H7 (cell line): Measurements from ENCODE around the gene WNK4. TPM values are rescaled to one million over a fixed set of nuclear protein-coding genes. Genes with fewer than 3 reads are reported as not detected.

Source experiments
- total RNA-seq: library from RNA; depleted of rRNA; stranded (reverse); fragments of >200 nt; shearing (Covaris generic); gene quantifications from 2 replicates; pipeline ENCODE4 v1.2.3, GENCODE V29; 2014; rRNA removed

WNK4 gene
- total RNA-seq, 1 experiment from 2014 or later, result 0.24 TPM

Other genes with a start within 250 kb of the WNK4 start
- 36.9 and 43.9 TPM in 2 replicates for gene NAGLU, start 244.4 kb upstream of the WNK4 start, total RNA-seq
- 1.1 and 2.9 TPM in 2 replicates for gene HSD17B1, start 227.7 kb upstream of the WNK4 start, total RNA-seq
- 56.1 and 59.2 TPM in 2 replicates for gene COASY, start 218.5 kb upstream of the WNK4 start, total RNA-seq
- gene MLX, start 213.5 kb upstream of the WNK4 start, total RNA-seq, result 29.4 and 35.0 TPM in 2 replicates
- gene PSMC3IP, start 202.9 kb upstream of the WNK4 start, total RNA-seq, result 14.7 and 17.0 TPM in 2 replicates
- 39.4 and 51.7 TPM in 2 replicates for gene RETREG3, start 171.2 kb upstream of the WNK4 start, total RNA-seq
- 147 and 158 TPM in 2 replicates for gene TUBG1, start 170.9 kb upstream of the WNK4 start, total RNA-seq
- 15.0 and 20.5 TPM in 2 replicates for gene TUBG2, start 121.3 kb upstream of the WNK4 start, total RNA-seq
- gene PLEKHH3, start 103.6 kb upstream of the WNK4 start, total RNA-seq, result 37.2 and 47.2 TPM in 2 replicates
- gene CCR10, start 98.8 kb upstream of the WNK4 start, total RNA-seq, result 4.8 and 6.2 TPM in 2 replicates
- 6.1 and 12.0 TPM in 2 replicates for gene CNTNAP1, start 98.1 kb upstream of the WNK4 start, total RNA-seq
- gene EZH1, start 35.6 kb upstream of the WNK4 start, total RNA-seq, result 13.9 and 26.4 TPM in 2 replicates
- 10.8 and 13.5 TPM in 2 replicates for gene RAMP2, start 19.4 kb upstream of the WNK4 start, total RNA-seq
- gene VPS25, start 7.2 kb upstream of the WNK4 start, total RNA-seq, result 146 and 152 TPM in 2 replicates
- 75.9 and 89.7 TPM in 2 replicates for gene COA3, start 18.1 kb downstream of the WNK4 start, total RNA-seq
- 0.17 TPM in 1 of 2 replicates, not detected in the other for gene CNTD1, start 18.3 kb downstream of the WNK4 start, total RNA-seq
- gene BECN1, start 43.7 kb downstream of the WNK4 start, total RNA-seq, result 52.4 and 55.6 TPM in 2 replicates
- gene PSME3, start 52.8 kb downstream of the WNK4 start, total RNA-seq, result 113 and 121 TPM in 2 replicates
- 1.9 and 6.0 TPM in 2 replicates for gene AOC2, start 64.0 kb downstream of the WNK4 start, total RNA-seq
- gene AOC3, start 70.6 kb downstream of the WNK4 start, total RNA-seq, result 0.31 and 3.5 TPM in 2 replicates
- gene G6PC1, start 120.2 kb downstream of the WNK4 start, total RNA-seq, result not detected in 2 replicates
- 28.7 and 34.2 TPM in 2 replicates for gene AARSD1, start 183.8 kb downstream of the WNK4 start, total RNA-seq
- gene PTGES3L, start 199.5 kb downstream of the WNK4 start, total RNA-seq, result 1.0 and 2.7 TPM in 2 replicates
- 7.7 and 8.3 TPM in 2 replicates for gene RUNDC1, start 200.0 kb downstream of the WNK4 start, total RNA-seq
- 1,832 and 1,859 TPM in 2 replicates for gene RPL27, start 217.8 kb downstream of the WNK4 start, total RNA-seq
- gene IFI35, start 226.2 kb downstream of the WNK4 start, total RNA-seq, result 3.9 and 6.2 TPM in 2 replicates
- gene VAT1, start 241.8 kb downstream of the WNK4 start, total RNA-seq, result 263 and 264 TPM in 2 replicates
- gene RND2, start 244.6 kb downstream of the WNK4 start, total RNA-seq, result 25.3 and 25.9 TPM in 2 replicates